Activated CD4-positive, CD25-positive, alpha-beta regulatory T cell treated with anti-CD3 and anti-CD28 coated beads, Interleukin-2, amount 50 U/mL, for 24 hours (primary cell): ENCODE measurements around the gene SUMO3.

ENCODE experiments used
- ATAC-seq, 2 donors: fragments of 150-1000 bp; cut with Tn5 transposase; one replicate each; pipeline ENCODE4 v1.10.0; 2021; ENCODE audit warnings: mild to moderate bottlenecking in 1 of 2, moderate library complexity in 1 of 2

The SUMO3 gene

GRCh38 chr21:44758781-44759627, 58.9 kb downstream of the SUMO3 start:
- ATAC-seq: no peak

- ATAC-seq: no peak
Observed at GRCh38 chr21:44758141-44758561, 59.7 kb downstream of the SUMO3 start.

DNA sequence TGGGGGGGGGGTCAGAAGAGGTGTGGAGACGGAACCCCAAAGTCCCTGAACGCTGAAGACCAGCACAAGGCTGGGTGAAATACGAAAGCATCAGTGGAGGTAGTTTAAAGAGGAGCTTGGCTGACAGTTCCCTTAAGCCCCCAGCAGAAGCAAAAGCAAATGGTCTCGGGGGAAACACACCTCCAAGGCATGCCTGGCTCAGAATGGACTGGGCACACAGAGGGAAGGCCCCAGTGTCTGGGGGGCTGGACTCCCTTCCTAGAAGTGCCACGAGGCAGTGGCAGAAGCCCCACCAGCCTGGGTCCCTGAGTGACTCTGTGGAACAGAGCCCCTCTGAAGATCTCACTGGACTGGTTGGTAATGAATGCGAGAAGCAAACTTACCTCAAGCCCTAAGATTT, 60.1 kb downstream of the SUMO3 start:
- ATAC-seq: no peak

- ATAC-seq: no peak
Observed at GRCh38 chr21:44756423-44757185, 61.3 kb downstream of the SUMO3 start.
